ENCODE measurements around the gene CCDC159.

GRCh38 chr19:11365557-11366117 is 19.3 kb downstream of the CCDC159 start:
- TF ChIP-seq CTCF (IDR thresholded peaks at IDR 0.05) (no peak), EZH2 (IDR thresholded peaks at IDR 0.05) (no peak)

Data from neural progenitor cell (in vitro differentiated cells).